SK-N-SH (cell line): Measurements from ENCODE around the gene ADCY10. TPM values are rescaled to one million over a fixed set of nuclear protein-coding genes. Genes with fewer than 3 reads are reported as not detected.

Source experiments
- CTCF ChIA-PET: fragments of 300-600, 350-600 bp; formaldehyde crosslinking; extraction: SDS; loops from one replicate; lab custom pipeline; 2021; lab: Yijun Ruan, JAX
- POLR2A ChIA-PET: fragments of 350-600 bp; sonication (Branson Sonifier 250); formaldehyde crosslinking; extraction: SDS; loops from one replicate; lab custom pipeline; 2020; ENCODE audit warnings: antibody characterized with exemption, inconsistent platforms; lab: Yijun Ruan, JAX
- DNase-seq: peaks from one replicate; pipeline ENCODE4 v3.0.0; 2012
- H2AFZ ChIP-seq: fragments of 200-600 bp; sonication (generic); 2 replicates; pipeline ENCODE4 v1.8.1; 2016; ENCODE audit warnings: antibody characterized with exemption, mild to moderate bottlenecking, low read depth
- H3F3A ChIP-seq: fragments of 200-600 bp; sonication (generic); replicated peaks from 2 replicates; pipeline ENCODE3; 2016; ENCODE audit warnings: antibody characterized with exemption, mild to moderate bottlenecking; ENCODE audit not compliant: insufficient read depth
- H3K27ac ChIP-seq, 2 experiments: fragments of 200-500 bp in 1 of 2; fragments of 200-600 bp in 1 of 2; sonication (Bioruptor generic) in 1 of 2; sonication (generic), shearing (Covaris generic) in 1 of 2; 2 replicates each; pipeline versions ENCODE4 v1.5.1 to v1.6.1; 2014 to 2016; ENCODE audit warnings: low read depth in 2 of 2, inconsistent platforms in 1 of 2, low read length in 1 of 2, mild to moderate bottlenecking in 1 of 2, mixed read lengths in 1 of 2
- H3K27me3 ChIP-seq: fragments of 200-600 bp; sonication (generic), shearing (Covaris generic); 2 replicates; pipeline ENCODE4 v1.6.1; 2016; ENCODE audit warnings: mixed run types; ENCODE audit not compliant: insufficient read depth
- H3K36me3 ChIP-seq, 2 experiments: fragments of 200-500 bp in 1 of 2; fragments of 200-600 bp in 1 of 2; sonication (Bioruptor generic) in 1 of 2; sonication (generic) in 1 of 2; replicated peaks in 1 of 2; 2 replicates each; pipeline versions ENCODE3 to v1.5.1; 2014 to 2016; ENCODE audit warnings: low read length in 1 of 2, mild to moderate bottlenecking in 1 of 2; ENCODE audit not compliant: insufficient read depth in 2 of 2, control insufficient read depth in 1 of 2
- H3K4me1 ChIP-seq, 2 experiments: fragments of 200-500 bp in 1 of 2; fragments of 200-600 bp in 1 of 2; sonication (Bioruptor generic) in 1 of 2; sonication (generic), shearing (Covaris generic) in 1 of 2; 2 replicates each; pipeline versions ENCODE4 v1.5.1 to v1.6.1; 2014 to 2016; ENCODE audit warnings: low read depth in 1 of 2, low read length in 1 of 2, mixed run types in 1 of 2; ENCODE audit not compliant: insufficient read depth in 2 of 2, control insufficient read depth in 1 of 2
- H3K4me2 ChIP-seq: fragments of 200-600 bp; sonication (generic), shearing (Covaris generic); 2 replicates; pipeline ENCODE4 v1.6.1; 2017; ENCODE audit warnings: mixed run types
- H3K4me3 ChIP-seq, 2 experiments: fragments of 200-500 bp in 1 of 2; fragments of 200-600 bp in 1 of 2; sonication (Bioruptor generic) in 1 of 2; sonication (generic), shearing (Covaris generic) in 1 of 2; 2 replicates each; pipeline versions ENCODE4 v1.5.1 to v1.8.1; 2014 to 2016; ENCODE audit warnings: low read depth in 2 of 2, inconsistent platforms in 1 of 2, low read length in 1 of 2, mild to moderate bottlenecking in 1 of 2, mixed read lengths in 1 of 2, moderate library complexity in 1 of 2
- H3K79me2 ChIP-seq: fragments of 200-600 bp; sonication (generic); 2 replicates; pipeline ENCODE4 v1.8.1; 2017; ENCODE audit warnings: mild to moderate bottlenecking; ENCODE audit not compliant: insufficient read depth
- H3K9ac ChIP-seq: fragments of 200-600 bp; sonication (generic); 2 replicates; pipeline ENCODE4 v1.6.1; 2017; ENCODE audit warnings: mixed run types
- H3K9me2 ChIP-seq: fragments of 200-600 bp; sonication (generic); 2 replicates; pipeline ENCODE4 v1.6.1; 2017; ENCODE audit warnings: mixed run types
- H3K9me3 ChIP-seq: fragments of 200-600 bp; sonication (generic); 2 replicates; pipeline ENCODE4 v1.6.1; 2017; ENCODE audit warnings: mixed run types, mild to moderate bottlenecking, moderate library complexity
- H4K20me1 ChIP-seq: fragments of 200-600 bp; sonication (generic); 2 replicates; pipeline ENCODE4 v1.6.1; 2017; ENCODE audit warnings: mild to moderate bottlenecking, mixed run types; ENCODE audit not compliant: insufficient read depth
- CTCF ChIP-seq: fragments of 200-600 bp; sonication (generic); IDR thresholded peaks from 2 replicates; pipeline ENCODE4 v1.6.1; 2017; ENCODE audit warnings: antibody characterized with exemption, mild to moderate bottlenecking, moderate library complexity
- FOXJ3 ChIP-seq: sonication (generic); formaldehyde crosslinking; IDR thresholded peaks from 2 replicates; pipeline ENCODE4 v1.5.1; 2020; ENCODE audit warnings: mild to moderate bottlenecking, missing genetic modification reagents
- FOXM1 ChIP-seq: IDR thresholded peaks from 2 replicates; pipeline ENCODE4 v1.4.0; 2012; ENCODE audit warnings: low read depth, mild to moderate bottlenecking
- GATA2 ChIP-seq: sonication (generic); formaldehyde crosslinking; IDR thresholded peaks from 2 replicates; pipeline ENCODE4 v1.5.0; 2020; ENCODE audit warnings: mild to moderate bottlenecking, missing genetic modification reagents
- MXI1 ChIP-seq: IDR thresholded peaks from 2 replicates; pipeline ENCODE4 v1.6.1; 2012; ENCODE audit warnings: mild to moderate bottlenecking, low read depth, low read length, improper control_type of control experiment
- NFIC ChIP-seq: IDR thresholded peaks from 2 replicates; pipeline ENCODE4 v1.4.0; 2012; ENCODE audit warnings: borderline replicate concordance
- NRF1 ChIP-seq: IDR thresholded peaks from 2 replicates; pipeline ENCODE4 v1.6.1; 2012; ENCODE audit warnings: low read depth, mild to moderate bottlenecking, low read length
- PBX3 ChIP-seq: IDR thresholded peaks from 2 replicates; pipeline ENCODE4; 2012
- POLR2AphosphoS5 ChIP-seq: IDR thresholded peaks from 2 replicates; pipeline ENCODE4 v1.6.1; 2012; ENCODE audit warnings: low read depth, low read length
- ZBTB33 ChIP-seq: IDR thresholded peaks from 2 replicates; pipeline ENCODE4 v1.4.0; 2012; ENCODE audit warnings: low read depth, borderline replicate concordance
- WGBS: methylation state at CpG from one replicate; pipeline ENCODE4 v1.1.6; 2017; ENCODE audit warnings: low lambda C conversion rate; 5-methylcytosine and 5-hydroxymethylcytosine counted together
- polyA plus RNA-seq, 3 experiments: library from polyadenylated mRNA; depleted of rRNA; stranded (reverse); fragments of >200 nt; gene quantifications; 2 replicates each; pipeline ENCODE4 v1.2.3, GENCODE V29; 2012

ADCY10 gene
- polyA plus RNA-seq, 1 of the 3 experiments (the other 2 are of a cell fraction), result 0.10 TPM

- Histone ChIP-seq H3K4me2 (no peak overlapping the region), H3K36me3 (no peaks in the 10 kb centered on the region), H3K79me2 (no peaks in the 10 kb centered on the region), H3K9me3 (no peaks in the 10 kb centered on the region), H3K4me3 (no peak overlapping the region), H3K27ac (no peak overlapping the region), H3K27me3 (no peaks in the 10 kb centered on the region), H3K9me2 (no peaks in the 10 kb centered on the region), H4K20me1 (no peaks in the 10 kb centered on the region), H2AFZ (no peak overlapping the region), H3K9ac (no peak overlapping the region), H3K4me1 (no peaks in the 10 kb centered on the region), H3F3A (no peaks in the 10 kb centered on the region)
- DNase-seq, result no peak
- WGBS, result 94% methylated on average over 9 of the region's 9 CpGs
- CTCF ChIA-PET, result no interaction called here
- POLR2A ChIA-PET, result no interaction called here
- TF ChIP-seq FOXJ3 (CRISPR knock-in tag), result no peak
- no peak for TF ChIP-seq GATA2 (CRISPR knock-in tag)
- no peak for TF ChIP-seq CTCF
- TF ChIP-seq POLR2AphosphoS5, result no peak
Measured at GRCh38 chr1:167898578-167899222, 15.2 kb downstream of the ADCY10 start.

GRCh38 chr1:167893798-167894197 is 20.1 kb downstream of the ADCY10 start:
- no peaks in the 10 kb centered on the region for H3K9me3 ChIP-seq
- H3K4me1 ChIP-seq, result no peaks in the 10 kb centered on the region
- no peak overlapping the region for H3K4me3 ChIP-seq
- 83% methylated on average over 2 of the region's 2 CpGs for WGBS
- no peaks in the 10 kb centered on the region for H3K27me3 ChIP-seq
- ChIA-PET POLR2A (no interaction called here), CTCF (interaction anchor here (0.7 to 1.2 kb wide), 2 partner anchors 15 to 21 kb away, joined by 3 read pairs; no protein-coding TSS in a partner anchor)
- H3K9me2 ChIP-seq, result no peaks in the 10 kb centered on the region
- H2AFZ ChIP-seq, result no peak overlapping the region
- no peak overlapping the region for H3K27ac ChIP-seq
- DNase-seq, result no peak
- H3K79me2 ChIP-seq, result no peaks in the 10 kb centered on the region
- no peak overlapping the region for H3K4me2 ChIP-seq
- H3K36me3 ChIP-seq, result no peaks in the 10 kb centered on the region
- TF ChIP-seq FOXM1, result no peak
- no peak for TF ChIP-seq PBX3
- no peak for TF ChIP-seq NRF1
- no peak for TF ChIP-seq MXI1
- no peak for TF ChIP-seq CTCF
- TF ChIP-seq NFIC, result no peak
- TF ChIP-seq ZBTB33, result no peak
- H4K20me1 ChIP-seq, result no peaks in the 10 kb centered on the region
- no peaks in the 10 kb centered on the region for H3F3A ChIP-seq
- no peak overlapping the region for H3K9ac ChIP-seq
